DND-41 (cell line): ENCODE data around the gene TXNRD1.

Experiments used
- EZH2 ChIP-seq: IDR thresholded peaks from 3 replicates; pipeline ENCODE4 v1.6.1; 2012; ENCODE audit warnings: borderline replicate concordance, low read depth, mild to moderate bottlenecking, moderate library complexity, low read length, inconsistent platforms; ENCODE audit not compliant: severe bottlenecking
- TF ChIP-seq, protein P1 (sequence below): IDR thresholded peaks from 2 replicates; pipeline ENCODE4 v1.5.1; 2012; ENCODE audit warnings: borderline replicate concordance, low read length, moderate library complexity, mild to moderate bottlenecking; ENCODE audit not compliant: poor library complexity, severe bottlenecking; ENCODE audit errors: extremely low read depth

DNA sequence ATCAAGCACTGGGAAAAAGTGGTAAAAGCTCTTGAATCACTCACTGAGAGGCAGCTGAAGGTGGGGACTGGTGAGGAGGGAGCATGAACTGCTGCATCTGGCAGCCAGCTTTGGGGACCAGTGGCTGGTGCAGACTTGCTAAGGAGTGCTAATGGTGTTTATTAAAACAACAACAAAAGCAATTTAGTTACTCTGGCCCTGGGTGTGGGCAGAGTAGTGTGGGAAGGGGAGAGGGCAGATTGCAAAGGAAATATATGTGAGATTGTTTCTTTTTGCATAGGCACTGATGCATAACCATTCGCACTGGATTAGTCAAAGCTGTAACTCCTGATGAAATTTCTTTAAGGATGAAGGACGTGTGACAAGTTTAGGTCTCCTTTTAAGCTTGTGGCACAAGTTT lies 8.1 kb downstream of the TXNRD1 start:
- TF ChIP-seq, protein P1, sequence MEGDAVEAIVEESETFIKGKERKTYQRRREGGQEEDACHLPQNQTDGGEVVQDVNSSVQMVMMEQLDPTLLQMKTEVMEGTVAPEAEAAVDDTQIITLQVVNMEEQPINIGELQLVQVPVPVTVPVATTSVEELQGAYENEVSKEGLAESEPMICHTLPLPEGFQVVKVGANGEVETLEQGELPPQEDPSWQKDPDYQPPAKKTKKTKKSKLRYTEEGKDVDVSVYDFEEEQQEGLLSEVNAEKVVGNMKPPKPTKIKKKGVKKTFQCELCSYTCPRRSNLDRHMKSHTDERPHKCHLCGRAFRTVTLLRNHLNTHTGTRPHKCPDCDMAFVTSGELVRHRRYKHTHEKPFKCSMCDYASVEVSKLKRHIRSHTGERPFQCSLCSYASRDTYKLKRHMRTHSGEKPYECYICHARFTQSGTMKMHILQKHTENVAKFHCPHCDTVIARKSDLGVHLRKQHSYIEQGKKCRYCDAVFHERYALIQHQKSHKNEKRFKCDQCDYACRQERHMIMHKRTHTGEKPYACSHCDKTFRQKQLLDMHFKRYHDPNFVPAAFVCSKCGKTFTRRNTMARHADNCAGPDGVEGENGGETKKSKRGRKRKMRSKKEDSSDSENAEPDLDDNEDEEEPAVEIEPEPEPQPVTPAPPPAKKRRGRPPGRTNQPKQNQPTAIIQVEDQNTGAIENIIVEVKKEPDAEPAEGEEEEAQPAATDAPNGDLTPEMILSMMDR = no peak
- no peak for TF ChIP-seq EZH2
